Activated B cell treated with CpG ODN at 0.5 μM for 24 hours (primary cell): ENCODE data around the gene HSD17B10. TPM values are rescaled to one million over a fixed set of nuclear protein-coding genes. Genes with fewer than 3 reads are reported as not detected.
"Not testable (repeated sequence)": the region's sequence is repeated elsewhere in the genome, so short reads cannot be mapped to it uniquely, and the experiment has no call there.

ENCODE experiments used
- ATAC-seq: fragments of 200-7000 bp; cut with Tn5 transposase; one replicate; pipeline ENCODE4 v1.10.0; 2021; ENCODE audit warnings: low read depth, mild to moderate bottlenecking, moderate library complexity
- CTCF ChIA-PET: fragments of 350-600 bp; sonication (Branson Sonifier 250); formaldehyde crosslinking; loops from one replicate; lab custom pipeline; 2021; ENCODE audit warnings: antibody characterized with exemption; lab: Charles Lee
- POLR2A ChIA-PET: fragments of 350-600 bp; sonication (Branson Sonifier 250); formaldehyde crosslinking; loops from one replicate; lab custom pipeline; 2021; ENCODE audit warnings: antibody characterized with exemption; lab: Charles Lee
- DNase-seq: peaks from one replicate; pipeline ENCODE4 v3.0.0; 2022
- H3K27ac Mint-ChIP-seq: one replicate; pipeline ENCODE4 v1.8.0; 2020; ENCODE audit warnings: mixed read lengths
- H3K27me3 Mint-ChIP-seq: one replicate; pipeline ENCODE4 v1.8.0; 2021; ENCODE audit warnings: mixed read lengths
- H3K36me3 Mint-ChIP-seq: one replicate; pipeline ENCODE4 v1.8.0; 2021; ENCODE audit warnings: low read depth, mixed read lengths
- H3K4me1 Mint-ChIP-seq: one replicate; pipeline ENCODE4 v1.8.0; 2021; ENCODE audit warnings: mixed read lengths
- H3K4me3 Mint-ChIP-seq: one replicate; pipeline ENCODE4 v1.8.0; 2020; ENCODE audit warnings: mild to moderate bottlenecking, mixed read lengths
- H3K9me3 Mint-ChIP-seq: one replicate; pipeline ENCODE4 v1.8.0; 2020; ENCODE audit warnings: mixed read lengths
- intact Hi-C: fragments of 100-400 bp; cut with micrococcal nuclease; formaldehyde crosslinking; loops from one replicate; pipeline ENCODE4 v1.15.1; 2024
- total RNA-seq: library from RNA; stranded (reverse); gene quantifications from 2 replicates; pipeline ENCODE4 v1.2.3, GENCODE V29; 2022
- TF ChIP-seq, protein P1 (sequence below): fragments of 200-600 bp; IDR thresholded peaks from one replicate; pipeline ENCODE4 v1.8.0; 2022; ENCODE audit warnings: antibody characterized with exemption, mild to moderate bottlenecking

Gene HSD17B10
- total RNA-seq, 1 donor from 2014 or later, result 108 TPM

DNA sequence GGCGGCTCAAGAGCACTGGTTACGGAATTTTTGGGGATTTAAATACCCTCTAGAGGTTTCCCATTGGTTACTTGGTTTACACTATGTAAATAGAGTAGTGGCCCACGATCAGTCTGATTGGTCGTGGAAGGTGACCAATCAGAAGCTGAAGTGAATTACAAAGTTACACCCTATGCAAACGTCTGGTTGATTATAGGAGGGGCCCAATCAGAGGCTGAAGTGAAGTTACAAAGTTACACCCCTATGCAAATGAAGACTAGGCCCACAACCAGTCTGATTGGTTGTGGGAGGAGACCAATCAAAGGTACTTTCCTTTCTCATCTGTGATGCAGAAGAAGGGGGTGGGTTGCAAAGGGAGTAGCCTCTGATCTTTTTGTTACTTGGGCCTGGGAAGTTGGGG lies 45.1 kb upstream of the HSD17B10 start:
- no peak for ATAC-seq

DNA sequence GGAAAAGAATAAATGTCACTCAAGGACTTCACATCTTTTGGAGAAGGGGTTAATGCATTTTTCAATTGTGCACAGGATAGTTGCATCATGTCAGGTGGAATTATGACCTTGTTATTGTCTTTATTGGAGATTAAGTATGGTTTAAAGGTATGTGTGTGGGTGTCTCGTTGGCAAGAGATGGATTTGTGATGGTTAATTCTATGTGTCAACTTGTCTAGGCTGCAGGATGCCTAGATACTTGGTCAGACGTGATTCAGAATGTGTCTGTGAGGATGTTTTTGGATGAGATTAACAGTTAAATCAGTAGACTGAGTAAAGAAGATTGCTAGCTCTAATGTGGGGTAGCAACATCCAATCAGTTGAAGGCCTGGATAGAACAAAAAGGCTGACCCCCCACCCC lies 42.2 kb upstream of the HSD17B10 start:
- Mint-ChIP-seq H3K36me3 (no peaks in the 10 kb centered on the region), H3K9me3 (no peaks in the 10 kb centered on the region), H3K27me3 (no peaks in the 10 kb centered on the region), H3K27ac (no peak overlapping the region), H3K4me1 (peaks cover 5% of the 10 kb centered on the region), H3K4me3 (no peak overlapping the region)
- ChIA-PET CTCF (no interaction called here), POLR2A (no interaction called here)
- intact Hi-C loops, result no loop called here
- TF ChIP-seq, protein P1, sequence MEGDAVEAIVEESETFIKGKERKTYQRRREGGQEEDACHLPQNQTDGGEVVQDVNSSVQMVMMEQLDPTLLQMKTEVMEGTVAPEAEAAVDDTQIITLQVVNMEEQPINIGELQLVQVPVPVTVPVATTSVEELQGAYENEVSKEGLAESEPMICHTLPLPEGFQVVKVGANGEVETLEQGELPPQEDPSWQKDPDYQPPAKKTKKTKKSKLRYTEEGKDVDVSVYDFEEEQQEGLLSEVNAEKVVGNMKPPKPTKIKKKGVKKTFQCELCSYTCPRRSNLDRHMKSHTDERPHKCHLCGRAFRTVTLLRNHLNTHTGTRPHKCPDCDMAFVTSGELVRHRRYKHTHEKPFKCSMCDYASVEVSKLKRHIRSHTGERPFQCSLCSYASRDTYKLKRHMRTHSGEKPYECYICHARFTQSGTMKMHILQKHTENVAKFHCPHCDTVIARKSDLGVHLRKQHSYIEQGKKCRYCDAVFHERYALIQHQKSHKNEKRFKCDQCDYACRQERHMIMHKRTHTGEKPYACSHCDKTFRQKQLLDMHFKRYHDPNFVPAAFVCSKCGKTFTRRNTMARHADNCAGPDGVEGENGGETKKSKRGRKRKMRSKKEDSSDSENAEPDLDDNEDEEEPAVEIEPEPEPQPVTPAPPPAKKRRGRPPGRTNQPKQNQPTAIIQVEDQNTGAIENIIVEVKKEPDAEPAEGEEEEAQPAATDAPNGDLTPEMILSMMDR, result no peak
- DNase-seq (no peak), ATAC-seq (no peak)

More for the DNA sequence above, 45.1 kb upstream of the HSD17B10 start:
- POLR2A ChIA-PET, result no interaction called here
- Mint-ChIP-seq H3K9me3 (no peaks in the 10 kb centered on the region), H3K4me1 (peaks cover 5% of the 10 kb centered on the region), H3K36me3 (no peaks in the 10 kb centered on the region), H3K27ac (no peak overlapping the region), H3K4me3 (no peak overlapping the region), H3K27me3 (no peaks in the 10 kb centered on the region)
- intact Hi-C loops, result no loop called here
- CTCF ChIA-PET, result no interaction called here
- TF ChIP-seq, protein P1, result no peak
- no peak for DNase-seq

DNA sequence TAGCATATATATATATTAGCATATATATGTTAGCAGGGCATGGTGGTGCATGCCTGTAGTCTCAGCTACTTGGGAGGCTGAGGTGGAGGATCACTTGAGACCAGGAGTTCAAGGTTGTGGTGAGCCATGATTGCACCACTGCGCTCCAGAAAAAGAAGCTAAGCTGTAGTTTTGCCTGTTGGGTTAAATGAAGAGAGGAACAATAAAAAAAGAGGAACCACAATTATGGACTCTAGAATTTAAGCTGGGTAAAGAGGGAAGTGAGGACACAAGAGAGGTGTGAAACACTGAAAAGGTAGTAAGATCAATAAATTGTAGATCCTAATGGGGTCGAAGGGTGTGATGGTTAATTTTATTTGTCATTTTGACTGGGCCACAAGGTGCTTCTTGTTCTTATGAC lies 40.5 kb upstream of the HSD17B10 start:
- H3K4me1 Mint-ChIP-seq, result peaks cover 3% of the 10 kb centered on the region
- no peaks in the 10 kb centered on the region for H3K36me3 Mint-ChIP-seq
- CTCF ChIA-PET, result no interaction called here
- TF ChIP-seq, protein P1, result no peak
- POLR2A ChIA-PET, result no interaction called here
- H3K27me3 Mint-ChIP-seq, result no peaks in the 10 kb centered on the region
- intact Hi-C loops, result no loop called here
- ATAC-seq, result no peak
- no peaks in the 10 kb centered on the region for H3K9me3 Mint-ChIP-seq
- H3K4me3 Mint-ChIP-seq, result no peak overlapping the region
- no peak for DNase-seq
- no peak overlapping the region for H3K27ac Mint-ChIP-seq

DNA sequence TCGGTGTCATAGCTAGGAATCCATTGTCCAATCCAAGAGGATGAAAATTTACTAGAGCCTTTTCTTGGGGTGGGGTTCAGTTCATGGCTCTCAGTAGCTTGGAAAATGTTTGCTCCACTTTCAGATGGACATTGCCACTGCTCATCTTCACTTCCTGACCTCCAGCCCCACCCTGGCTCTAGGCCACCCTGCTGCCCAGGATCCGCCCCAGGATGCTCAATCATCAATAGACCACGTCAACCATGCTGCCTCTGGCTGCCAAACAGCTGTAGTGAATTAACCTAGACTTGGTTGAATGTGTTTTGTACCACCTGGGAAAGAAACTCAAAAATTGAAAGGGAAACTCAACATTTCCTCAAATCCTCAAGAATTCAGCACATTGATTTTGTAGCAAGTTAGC lies 37.2 kb upstream of the HSD17B10 start:
- CTCF ChIA-PET, result interaction anchor here (2.3 kb wide), 1 partner anchor 11 kb away, joined by 6 read pairs; no protein-coding TSS in a partner anchor
- no peak for ATAC-seq
- intact Hi-C loops, result no loop called here
- Mint-ChIP-seq H3K4me3 (no peak overlapping the region), H3K4me1 (peaks cover 3% of the 10 kb centered on the region), H3K9me3 (no peaks in the 10 kb centered on the region), H3K27ac (no peak overlapping the region), H3K27me3 (peaks cover 2% of the 10 kb centered on the region), H3K36me3 (no peaks in the 10 kb centered on the region)
- no peak for DNase-seq
- POLR2A ChIA-PET, result no interaction called here
- TF ChIP-seq, protein P1, result no peak

DNA sequence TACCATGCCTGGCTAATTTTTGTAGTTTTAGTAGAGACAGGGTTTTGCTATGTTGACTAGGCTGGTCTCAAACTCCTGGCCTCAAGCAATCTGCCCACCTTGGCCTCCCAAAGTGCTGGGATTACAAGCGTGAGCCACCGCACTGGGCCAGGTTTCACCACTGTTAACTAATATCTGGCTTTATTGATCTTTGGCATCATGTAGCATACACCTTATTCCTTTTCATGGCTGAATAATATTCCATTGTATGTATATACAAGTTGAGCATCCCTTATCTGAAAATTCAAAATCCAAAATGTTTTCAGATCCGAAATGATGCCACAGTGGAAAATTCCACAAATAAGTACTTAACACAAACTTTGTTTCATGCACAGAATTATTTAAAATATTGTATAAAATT lies 34.5 kb upstream of the HSD17B10 start:
- H3K27me3 Mint-ChIP-seq, H3K27ac Mint-ChIP-seq, POLR2A ChIA-PET, intact Hi-C loops, CTCF ChIA-PET, H3K36me3 Mint-ChIP-seq, H3K4me3 Mint-ChIP-seq, ATAC-seq, H3K4me1 Mint-ChIP-seq, DNase-seq, H3K9me3 Mint-ChIP-seq: not testable (repeated sequence)

DNA sequence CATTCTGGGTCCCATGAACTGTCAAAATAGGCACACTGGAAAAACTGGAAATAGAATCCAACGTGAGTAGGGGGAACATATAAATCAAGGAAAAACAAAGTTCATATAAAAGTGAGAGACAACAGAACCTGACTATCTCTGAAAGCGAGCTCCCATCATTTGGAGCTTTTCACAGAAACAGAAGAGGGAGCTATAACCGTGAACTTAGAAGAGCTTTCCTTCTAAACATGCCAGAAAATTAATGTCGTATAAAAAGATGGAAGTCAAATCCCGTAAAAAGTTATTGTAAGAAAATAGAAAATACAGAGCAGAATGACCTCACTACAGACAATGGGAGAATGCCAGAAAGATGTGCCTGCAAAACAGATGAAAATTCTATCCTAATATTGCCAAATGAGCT lies 23.9 kb upstream of the HSD17B10 start:
- DNase-seq (no peak), ATAC-seq (no peak)
- Mint-ChIP-seq H3K36me3 (no peaks in the 10 kb centered on the region), H3K27me3 (peaks cover 8% of the 10 kb centered on the region), H3K9me3 (no peaks in the 10 kb centered on the region), H3K4me3 (no peak overlapping the region), H3K4me1 (no peaks in the 10 kb centered on the region), H3K27ac (no peak overlapping the region)
- TF ChIP-seq, protein P1, result no peak
- ChIA-PET CTCF (no interaction called here), POLR2A (no interaction called here)
- intact Hi-C loops, result no loop called here
